ENCODE results near the gene FSIP1. TPM values are rescaled to one million over a fixed set of nuclear protein-coding genes. Genes with fewer than 3 reads are reported as not detected.

Gene FSIP1
- total and polyA plus RNA-seq, 8 donors, result 0.11 to 0.64 (median 0.38) TPM

DNA sequence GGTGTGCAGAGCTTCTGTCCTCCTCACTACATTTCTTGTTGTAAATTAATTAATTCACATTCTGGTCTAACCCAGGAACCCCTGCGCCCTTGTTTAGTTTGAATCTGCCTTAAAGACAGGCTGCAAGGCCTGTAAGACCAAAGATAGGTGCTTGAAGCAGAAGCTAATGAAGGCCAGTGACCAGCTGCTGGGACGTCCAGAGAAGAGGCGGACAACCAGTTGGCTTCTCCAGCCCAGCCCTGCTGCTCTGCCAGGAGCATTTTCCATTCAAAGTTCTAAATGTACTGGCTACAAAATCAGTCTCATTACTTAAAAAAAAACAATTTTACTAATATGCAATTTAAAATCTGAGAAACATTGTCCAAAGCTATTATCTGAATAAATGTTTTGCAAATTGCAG is 43.6 kb downstream of the FSIP1 start:
- no peaks in the 10 kb centered on the region for H3K36me3 ChIP-seq
- no peak for ATAC-seq
- FAIRE-seq, result no peak
- WGBS, 2 donors, result 83 to 93% methylated on average over 3 of the region's 3 CpGs
- H3K4me1 ChIP-seq, result no peaks in the 10 kb centered on the region
- no peak for TF ChIP-seq CTCF (IDR thresholded peaks at IDR 0.05)
- no peak overlapping the region for H3K4me3 ChIP-seq
- no peaks in the 10 kb centered on the region for H3K27me3 ChIP-seq
- no peak overlapping the region for H3K27ac ChIP-seq
- intact Hi-C loops (cut with DNase I), result no loop called here
- H3K9me3 ChIP-seq, result no peaks in the 10 kb centered on the region
- no peak for DNase-seq

DNA sequence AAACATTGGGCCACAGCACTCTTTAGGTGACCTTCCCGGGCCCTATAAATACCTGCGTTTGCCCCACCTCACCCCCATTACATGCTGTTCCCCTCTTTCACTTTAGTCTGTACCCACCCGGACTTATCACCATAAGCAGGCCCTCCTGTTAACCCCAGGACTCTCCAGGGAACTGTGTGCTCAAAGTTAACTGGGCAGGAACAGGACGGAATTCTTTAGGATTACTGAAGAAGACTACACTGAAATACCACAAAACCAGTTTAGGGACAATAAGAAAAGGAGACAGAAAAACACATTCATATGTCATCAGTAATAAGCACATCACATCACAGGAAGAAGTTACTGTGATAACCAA is 45.5 kb downstream of the FSIP1 start:
- intact Hi-C loops (cut with DNase I), result no loop called here
- Histone ChIP-seq H3K27me3 (no peaks in the 10 kb centered on the region), H3K9me3 (no peaks in the 10 kb centered on the region), H3K4me3 (no peak overlapping the region), H3K4me1 (no peaks in the 10 kb centered on the region), H3K27ac (no peak overlapping the region), H3K36me3 (no peaks in the 10 kb centered on the region)
- no peak for DNase-seq
- TF ChIP-seq CTCF (IDR thresholded peaks at IDR 0.05), result no peak
- FAIRE-seq, result no peak
- 53 to 65% methylated on average over 4 of the region's 4 CpGs for WGBS, 2 donors
- ATAC-seq, result no peak

GRCh38 chr15:39736412-39737195 is 46.0 kb downstream of the FSIP1 start:
- no peak overlapping the region for H3K4me3 ChIP-seq
- ATAC-seq, result no peak
- H3K36me3 ChIP-seq, result no peaks in the 10 kb centered on the region
- H3K9me3 ChIP-seq, result no peaks in the 10 kb centered on the region
- no peak for DNase-seq
- no peak overlapping the region for H3K27ac ChIP-seq
- H3K27me3 ChIP-seq, result no peaks in the 10 kb centered on the region
- TF ChIP-seq CTCF (IDR thresholded peaks at IDR 0.05), result no peak
- no peak for FAIRE-seq
- intact Hi-C loops (cut with DNase I), result no loop called here
- no peaks in the 10 kb centered on the region for H3K4me1 ChIP-seq
- WGBS, 2 donors, result 77 to 80% methylated on average over 6 of the region's 6 CpGs

DNA sequence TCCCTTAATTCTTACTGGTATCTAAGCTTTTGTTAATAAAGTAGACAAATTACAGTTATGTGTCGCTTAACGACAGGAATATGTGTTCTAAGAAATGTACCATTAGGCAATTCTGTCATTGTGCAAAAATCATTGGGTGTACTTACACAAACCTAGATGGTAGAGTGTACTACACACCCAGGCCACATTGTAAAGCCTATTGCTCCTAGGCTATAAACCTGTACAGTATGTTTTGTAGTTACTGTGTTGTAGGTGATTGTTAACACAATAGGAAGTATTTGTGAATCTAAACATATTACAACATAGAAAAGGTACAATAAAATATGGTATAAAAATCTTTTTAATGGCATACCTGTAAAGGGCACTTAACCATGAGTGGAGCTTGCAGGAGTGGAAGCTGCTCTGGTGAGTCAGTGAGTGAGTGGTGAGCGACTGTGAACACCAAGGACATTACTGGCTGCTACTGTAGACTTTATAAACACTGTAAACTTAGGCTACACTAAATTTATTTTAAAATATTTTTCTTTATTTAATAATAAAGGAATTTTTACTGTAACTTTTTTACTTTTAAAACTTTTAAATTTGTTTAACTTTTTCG is 47.4 kb downstream of the FSIP1 start:
- Histone ChIP-seq H3K27me3 (no peaks in the 10 kb centered on the region), H3K27ac (no peak overlapping the region), H3K36me3 (no peaks in the 10 kb centered on the region), H3K4me3 (no peak overlapping the region), H3K9me3 (no peaks in the 10 kb centered on the region), H3K4me1 (no peaks in the 10 kb centered on the region)
- DNase-seq (no peak), ATAC-seq (no peak), FAIRE-seq (peak; percentile 74)
- TF ChIP-seq CTCF (IDR thresholded peaks at IDR 0.05), result no peak
- intact Hi-C loops (cut with DNase I), result no loop called here
- 94 to 97% methylated on average over 4 of the region's 4 CpGs for WGBS, 2 donors

DNA sequence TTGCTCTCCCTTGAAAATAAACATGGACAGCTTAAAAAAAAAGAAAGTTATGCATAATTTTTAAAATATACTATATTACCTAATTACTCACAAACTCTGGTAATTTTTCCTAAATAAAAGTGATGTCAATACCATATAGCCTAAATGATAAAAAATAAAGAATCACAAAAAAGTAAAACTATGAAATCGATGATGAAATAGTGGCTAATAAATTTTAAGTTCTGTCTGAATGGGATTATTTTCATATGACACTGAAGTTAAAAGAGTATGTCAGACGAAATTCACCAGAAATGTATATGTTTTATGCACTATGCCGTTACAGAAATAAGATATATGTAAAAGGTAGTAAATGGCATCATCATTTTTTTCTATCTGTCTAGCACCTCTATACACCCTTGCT is 51.4 kb downstream of the FSIP1 start:
- intact Hi-C loops (cut with DNase I), result no loop called here
- Histone ChIP-seq H3K4me1 (no peaks in the 10 kb centered on the region), H3K27ac (no peak overlapping the region), H3K9me3 (no peaks in the 10 kb centered on the region), H3K4me3 (no peak overlapping the region), H3K27me3 (no peaks in the 10 kb centered on the region), H3K36me3 (no peaks in the 10 kb centered on the region)
- 72 to 83% methylated on average over 3 of the region's 3 CpGs for WGBS, 2 donors
- FAIRE-seq (no peak), DNase-seq (no peak), ATAC-seq (no peak)
- no peak for TF ChIP-seq CTCF (IDR thresholded peaks at IDR 0.05)
